CD14-positive monocyte (primary cell): ENCODE data around the gene NGFR. TPM values are rescaled to one million over a fixed set of nuclear protein-coding genes. Genes with fewer than 3 reads are reported as not detected.

Experiments used
- DNase-seq, 3 donors: peaks; one replicate each; pipeline ENCODE4 v3.0.0-alpha.2; 2011 to 2022
- H2AFZ ChIP-seq: 2 replicates; pipeline ENCODE4 v1.6.0; 2012; ENCODE audit warnings: mild to moderate bottlenecking, low read depth, low read length, inconsistent platforms; ENCODE audit not compliant: insufficient read depth, poor library complexity, severe bottlenecking
- H3K27ac ChIP-seq, 2 donors: 1 replicate in 1 of 2; 2 replicates in 1 of 2; pipeline ENCODE4 v1.5.1; 2012 to 2013; ENCODE audit warnings: low read length in 2 of 2, control low read depth in 1 of 2, inconsistent platforms in 1 of 2, low read depth in 1 of 2, mild to moderate bottlenecking in 1 of 2
- H3K27me3 ChIP-seq, 2 donors: one replicate each; pipeline versions ENCODE4 v1.6.0 to v1.6.1; 2011 to 2013; ENCODE audit warnings: low read length in 2 of 2; ENCODE audit not compliant: control insufficient read depth in 2 of 2, insufficient read depth in 2 of 2
- H3K36me3 ChIP-seq, 2 donors: replicated peaks in 1 of 2; 1 replicate in 1 of 2; 2 replicates in 1 of 2; pipeline versions ENCODE4 v1.5.1 to v1.6.1; 2012 to 2013; ENCODE audit warnings: low read length in 2 of 2, control low read depth in 1 of 2, inconsistent platforms in 1 of 2, mild to moderate bottlenecking in 1 of 2; ENCODE audit not compliant: insufficient read depth in 2 of 2, control insufficient read depth in 1 of 2
- H3K4me1 ChIP-seq, 2 donors: 1 replicate in 1 of 2; 2 replicates in 1 of 2; pipeline versions ENCODE4 v1.5.1 to v1.6.1; 2012 to 2013; ENCODE audit warnings: low read length in 2 of 2, control low read depth in 1 of 2, inconsistent platforms in 1 of 2, mild to moderate bottlenecking in 1 of 2, moderate library complexity in 1 of 2; ENCODE audit not compliant: insufficient read depth in 2 of 2, control insufficient read depth in 1 of 2
- H3K4me2 ChIP-seq: replicated peaks from 2 replicates; pipeline ENCODE3; 2012; ENCODE audit warnings: low read length, moderate library complexity, mild to moderate bottlenecking; ENCODE audit not compliant: poor library complexity, severe bottlenecking; ENCODE audit errors: extremely low read depth
- H3K4me3 ChIP-seq, 3 experiments: fragments of 200-600 bp in 1 of 3; sonication (generic) in 1 of 3; replicated peaks in 1 of 3; 1 replicate in 2 of 3; 2 replicates in 1 of 3; pipeline ENCODE4 v1.5.1; 2011 to 2013; ENCODE audit warnings: low read length in 3 of 3, mild to moderate bottlenecking in 3 of 3, control low read depth in 2 of 3, low read depth in 2 of 3, inconsistent platforms in 1 of 3, moderate library complexity in 1 of 3
- H3K79me2 ChIP-seq: 2 replicates; pipeline ENCODE4 v1.6.0; 2012; ENCODE audit warnings: mild to moderate bottlenecking, control low read depth, inconsistent platforms, low read length, moderate library complexity; ENCODE audit not compliant: insufficient read depth
- H3K9ac ChIP-seq: 2 replicates; pipeline ENCODE4 v1.6.0; 2017; ENCODE audit warnings: low read length, mild to moderate bottlenecking; ENCODE audit not compliant: insufficient read depth, poor library complexity, severe bottlenecking
- H3K9me3 ChIP-seq, 2 donors: replicated peaks in 1 of 2; 1 replicate in 1 of 2; 2 replicates in 1 of 2; pipeline versions ENCODE4 v1.5.1 to v1.6.1; 2012 to 2013; ENCODE audit warnings: low read length in 2 of 2, control low read depth in 1 of 2; ENCODE audit not compliant: control insufficient read depth in 1 of 2, insufficient read depth in 1 of 2
- H4K20me1 ChIP-seq: 2 replicates; pipeline ENCODE4 v1.6.0; 2012; ENCODE audit warnings: mild to moderate bottlenecking, low read length, control low read depth, moderate library complexity; ENCODE audit not compliant: insufficient read depth
- H3K27ac Mint-ChIP-seq, 7 donors: one replicate each; pipeline ENCODE4 v1.8.0; 2020; ENCODE audit warnings: mild to moderate bottlenecking in 7 of 7, mixed read lengths in 7 of 7, moderate library complexity in 6 of 7, inconsistent platforms in 2 of 7
- H3K27me3 Mint-ChIP-seq, 3 donors: one replicate each; pipeline ENCODE4 v1.8.0; 2021 to 2022; ENCODE audit warnings: low read depth in 3 of 3, mild to moderate bottlenecking in 3 of 3, mixed read lengths in 3 of 3, moderate library complexity in 3 of 3, inconsistent platforms in 1 of 3
- H3K36me3 Mint-ChIP-seq, 2 donors: one replicate each; pipeline ENCODE4 v1.8.0; 2020; ENCODE audit warnings: mixed read lengths in 2 of 2, inconsistent platforms in 1 of 2, mild to moderate bottlenecking in 1 of 2
- H3K4me1 Mint-ChIP-seq: one replicate; pipeline ENCODE4 v1.8.0; 2020; ENCODE audit warnings: mild to moderate bottlenecking, mixed read lengths
- H3K4me3 Mint-ChIP-seq, 2 donors: one replicate each; pipeline ENCODE4 v1.8.0; 2020; ENCODE audit warnings: mild to moderate bottlenecking in 2 of 2, mixed read lengths in 2 of 2, moderate library complexity in 1 of 2
- H3K9me3 Mint-ChIP-seq, 7 donors: one replicate each; pipeline ENCODE4 v1.8.0; 2020 to 2022; ENCODE audit warnings: mixed read lengths in 7 of 7, mild to moderate bottlenecking in 6 of 7, moderate library complexity in 6 of 7, inconsistent platforms in 2 of 7
- WGBS: methylation state at CpG from one replicate; pipeline ENCODE4 v1.1.5; 2013; ENCODE audit warnings: missing lambda C conversion rate; ENCODE audit not compliant: insufficient coverage; 5-methylcytosine and 5-hydroxymethylcytosine counted together
- intact Hi-C, 2 donors: fragments of 100-400 bp; cut with micrococcal nuclease; formaldehyde crosslinking; loops; one replicate each; pipeline versions ENCODE4 v1.15.0 to v1.15.1; 2023
- polyA plus RNA-seq, 3 donors: library from polyadenylated mRNA; depleted of rRNA in 1 of 3; unstranded in 2 of 3; stranded (reverse) in 1 of 3; fragments of 300-500 nt in 2 of 3; fragments of >200 nt in 1 of 3; fragmentation: Illumina TruSeq in 2 of 3; gene quantifications; 1 replicate in 2 of 3; 2 replicates in 1 of 3; pipeline ENCODE4 v1.2.3, GENCODE V29; 2012 to 2021
- TF ChIP-seq, protein P1 (sequence below): fragments of 200-600 bp; IDR thresholded peaks from one replicate; pipeline ENCODE4 v1.8.0; 2022; ENCODE audit warnings: antibody characterized with exemption, mild to moderate bottlenecking

Gene NGFR
- polyA plus RNA-seq, 3 donors: 0.05 to 0.19 TPM; not detected in 1

DNA sequence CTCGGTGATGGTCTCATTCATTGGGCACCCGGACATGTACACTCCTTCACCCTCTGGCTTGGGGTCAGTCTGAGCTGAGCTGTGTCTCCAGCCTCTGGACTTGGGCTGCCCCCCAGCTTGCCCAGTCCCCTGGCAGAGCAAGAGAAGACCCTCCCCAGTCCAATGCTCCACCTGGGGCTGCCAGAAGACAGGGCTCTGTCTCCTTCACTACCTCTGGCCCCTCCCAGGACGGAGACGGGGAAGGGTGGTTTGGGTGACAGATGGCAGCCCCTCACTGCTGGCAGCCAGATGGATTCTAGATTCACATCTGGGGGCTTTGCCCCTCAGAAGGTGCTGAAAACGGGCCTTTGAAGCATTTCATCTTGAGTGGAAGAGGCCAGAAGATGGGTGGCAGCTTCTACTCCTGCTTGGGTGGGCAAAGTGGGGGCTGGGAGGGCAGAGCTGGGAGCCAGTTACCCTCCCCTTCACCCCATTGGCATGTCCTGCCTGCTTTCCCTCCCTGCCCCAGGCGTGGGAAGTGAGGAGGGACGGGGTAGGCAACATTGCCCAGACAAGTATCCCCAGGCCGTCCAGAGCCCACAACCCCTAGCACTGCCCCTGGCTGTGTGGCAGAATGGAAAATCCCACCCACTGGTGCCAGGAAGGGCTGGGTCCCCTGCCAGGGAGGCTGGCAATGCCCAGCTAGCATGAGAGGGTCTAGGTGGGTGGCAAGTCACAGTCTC, 13.9 kb downstream of the NGFR start:
- Histone ChIP-seq H3K27me3 (peaks cover 0 to 21% of the 10 kb centered on the region in 2 donors), H3K4me1 (peaks cover 13 to 16% of the 10 kb centered on the region in 2 donors), H3K4me2 (no peak overlapping the region), H4K20me1 (no peaks in the 10 kb centered on the region), H3K79me2 (no peaks in the 10 kb centered on the region), H3K9ac (no peak overlapping the region), H3K9me3 (no peaks in the 10 kb centered on the region), H3K4me3 (no peak overlapping the region), H3K36me3 (no peaks in the 10 kb centered on the region), H3K27ac (no peak overlapping the region), H2AFZ (no peak overlapping the region)
- no peaks in the 10 kb centered on the region for H3K36me3 Mint-ChIP-seq
- peaks cover 0 to 3% (median 0%) of the 10 kb centered on the region in 7 donors for H3K9me3 Mint-ChIP-seq
- H3K4me3 Mint-ChIP-seq: peak overlapping the region in 1 of 2 donors; percentile 35
- 84% methylated on average over 4 of the region's 8 CpGs for WGBS
- H3K27ac Mint-ChIP-seq: no peak overlapping the region
- peaks cover 17 to 55% (median 40%) of the 10 kb centered on the region in 3 donors for H3K27me3 Mint-ChIP-seq
- intact Hi-C loops: no loop called here
- DNase-seq: no peak
- TF ChIP-seq, protein P1, sequence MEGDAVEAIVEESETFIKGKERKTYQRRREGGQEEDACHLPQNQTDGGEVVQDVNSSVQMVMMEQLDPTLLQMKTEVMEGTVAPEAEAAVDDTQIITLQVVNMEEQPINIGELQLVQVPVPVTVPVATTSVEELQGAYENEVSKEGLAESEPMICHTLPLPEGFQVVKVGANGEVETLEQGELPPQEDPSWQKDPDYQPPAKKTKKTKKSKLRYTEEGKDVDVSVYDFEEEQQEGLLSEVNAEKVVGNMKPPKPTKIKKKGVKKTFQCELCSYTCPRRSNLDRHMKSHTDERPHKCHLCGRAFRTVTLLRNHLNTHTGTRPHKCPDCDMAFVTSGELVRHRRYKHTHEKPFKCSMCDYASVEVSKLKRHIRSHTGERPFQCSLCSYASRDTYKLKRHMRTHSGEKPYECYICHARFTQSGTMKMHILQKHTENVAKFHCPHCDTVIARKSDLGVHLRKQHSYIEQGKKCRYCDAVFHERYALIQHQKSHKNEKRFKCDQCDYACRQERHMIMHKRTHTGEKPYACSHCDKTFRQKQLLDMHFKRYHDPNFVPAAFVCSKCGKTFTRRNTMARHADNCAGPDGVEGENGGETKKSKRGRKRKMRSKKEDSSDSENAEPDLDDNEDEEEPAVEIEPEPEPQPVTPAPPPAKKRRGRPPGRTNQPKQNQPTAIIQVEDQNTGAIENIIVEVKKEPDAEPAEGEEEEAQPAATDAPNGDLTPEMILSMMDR: no peak
- H3K4me1 Mint-ChIP-seq: peaks cover 17% of the 10 kb centered on the region

DNA sequence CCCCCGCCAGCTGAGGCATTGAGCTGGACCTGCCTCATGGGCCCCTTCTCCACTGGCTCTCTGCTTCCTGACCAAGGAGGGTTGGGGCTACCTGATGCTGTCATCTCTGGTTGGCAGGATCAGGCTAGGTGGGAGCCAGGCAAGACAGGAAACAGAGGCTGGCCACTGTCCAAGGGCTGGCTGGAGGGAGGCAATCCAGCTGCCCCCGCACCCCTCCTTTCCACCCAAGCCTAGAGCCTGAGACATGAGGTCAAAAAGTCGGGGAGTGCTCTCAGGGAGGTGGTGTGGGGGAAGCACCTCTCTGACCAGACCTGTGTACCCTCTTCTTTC, 14.5 kb downstream of the NGFR start:
- no peak overlapping the region for H2AFZ ChIP-seq
- H3K27ac Mint-ChIP-seq: no peak overlapping the region
- H3K4me2 ChIP-seq: no peak overlapping the region
- TF ChIP-seq, protein P1: no peak
- peaks cover 0 to 3% (median 0%) of the 10 kb centered on the region in 7 donors for H3K9me3 Mint-ChIP-seq
- no peaks in the 10 kb centered on the region for H3K36me3 ChIP-seq
- no peak for DNase-seq
- H3K79me2 ChIP-seq: no peaks in the 10 kb centered on the region
- H3K27me3 ChIP-seq: peaks cover 0 to 19% of the 10 kb centered on the region in 2 donors
- H3K9ac ChIP-seq: no peak overlapping the region
- H3K4me1 Mint-ChIP-seq: peaks cover 22% of the 10 kb centered on the region
- H3K27me3 Mint-ChIP-seq: peaks cover 15 to 52% (median 39%) of the 10 kb centered on the region in 3 donors
- H3K4me3 Mint-ChIP-seq: no peak overlapping the region
- H3K9me3 ChIP-seq: no peaks in the 10 kb centered on the region
- intact Hi-C loops: no loop called here
- no peaks in the 10 kb centered on the region for H4K20me1 ChIP-seq
- no peaks in the 10 kb centered on the region for H3K36me3 Mint-ChIP-seq
- peaks cover 16 to 21% of the 10 kb centered on the region in 2 donors for H3K4me1 ChIP-seq
- WGBS: 100% methylated on average over 1 of the region's 3 CpGs
- no peak overlapping the region for H3K4me3 ChIP-seq
- H3K27ac ChIP-seq: no peak overlapping the region
